Right lobe of liver (tissue), 4 donors: ENCODE results near the gene CLASP2.

ENCODE experiments used
- CTCF ChIP-seq, 4 donors: fragments of 200-600 bp in 3 of 4; fragments of 450-650 bp in 1 of 4; IDR thresholded peaks; one replicate each; pipeline versions ENCODE4 v1.5.1 to v1.8.0; 2016 to 2022; ENCODE audit warnings: antibody characterized with exemption in 4 of 4, mild to moderate bottlenecking in 2 of 4
- POLR2A ChIP-seq: fragments of 450-650 bp; IDR thresholded peaks from one replicate; pipeline ENCODE4 v1.6.1; 2017; ENCODE audit warnings: antibody characterized with exemption, mild to moderate bottlenecking
- donor health status: DM: no; HTN: no; CAD: no.
- donor health status: DM: no; HTN: no; CAD: no.
- donor health status: DM: no; HTN: yes; CAD: no.

GRCh38 chr3:33602829-33603228 lies 115.2 kb downstream of the CLASP2 start:
- TF ChIP-seq CTCF (IDR thresholded peaks at IDR 0.05) (no peak), POLR2A (no peak)
